K562 (cell line): ENCODE measurements around the gene OLIG2. TPM values are rescaled to one million over a fixed set of nuclear protein-coding genes. Genes with fewer than 3 reads are reported as not detected.
A peak's percentile ranks its signal among the peaks of the same experiment; 100 is the strongest.

Source experiments
- ATAC-seq: fragments of 200-7000 bp; cut with Tn5 transposase; 3 replicates; pipeline ENCODE4 v1.9.1; 2020; ENCODE audit warnings: moderate library complexity
- BruUV-seq: library from RNA; stranded (reverse); fragments of 400-500 nt; replicated peaks from 2 replicates; lab custom pipeline; 2021; lab: Mats Ljungman, UMichigan
- CTCF ChIA-PET: fragments of 300-600 bp; formaldehyde crosslinking; extraction: SDS; loops from one replicate; lab custom pipeline; 2021; ENCODE audit warnings: low intra/inter-chr PET ratio; lab: Yijun Ruan, JAX
- POLR2A ChIA-PET: fragments of 300-600, 350-650 bp; sonication (Branson Sonifier 250); formaldehyde crosslinking; extraction: SDS; loops from one replicate; lab custom pipeline; 2021; ENCODE audit warnings: antibody characterized with exemption, inconsistent platforms; lab: Yijun Ruan, JAX
- DNase-seq, 4 experiments: peaks; one replicate each; pipeline versions ENCODE4 v3.0.0 to v3.0.0-alpha.2; 2011 to 2018; ENCODE audit warnings: low spot score in 3 of 4, mixed read lengths in 3 of 4; ENCODE audit errors: extremely low read depth in 1 of 4
- FAIRE-seq: peaks from 2 replicates; lab custom pipeline; 2011; peaks lifted over from hg19 to GRCh38; lab: Jason Lieb, UNC
- H2AFZ ChIP-seq: 2 replicates; pipeline ENCODE4 v1.6.0; 2011; ENCODE audit warnings: low read depth, low read length, control low read depth, inconsistent platforms
- H3K27ac ChIP-seq: fragments of 200-600 bp; 3 replicates; pipeline ENCODE4 v1.8.0; 2011; ENCODE audit warnings: low read depth, mild to moderate bottlenecking, control low read depth, inconsistent platforms, low read length, moderate library complexity, mixed read lengths; ENCODE audit errors: extremely low read depth
- H3K27me3 ChIP-seq, 2 experiments: fragments of 300-600 bp in 1 of 2; 2 replicates in 1 of 2; 3 replicates in 1 of 2; pipeline versions ENCODE4 v1.6.0 to v1.8.0; 2011; ENCODE audit warnings: inconsistent platforms in 2 of 2, low read length in 2 of 2, mild to moderate bottlenecking in 1 of 2, mixed read lengths in 1 of 2, moderate library complexity in 1 of 2; ENCODE audit not compliant: control insufficient read depth in 2 of 2, insufficient read depth in 2 of 2
- H3K36me3 ChIP-seq: fragments of 300-600 bp; 3 replicates; pipeline ENCODE4 v1.8.0; 2011; ENCODE audit warnings: mild to moderate bottlenecking, low read length, inconsistent platforms; ENCODE audit not compliant: control insufficient read depth, insufficient read depth
- H3K4me1 ChIP-seq, 2 experiments: fragments of 200-600 bp in 1 of 2; replicated peaks in 1 of 2; 2 replicates in 1 of 2; 3 replicates in 1 of 2; pipeline versions ENCODE4 v1.5.1 to v1.8.0; 2011; ENCODE audit warnings: inconsistent platforms in 2 of 2, low read length in 2 of 2, mild to moderate bottlenecking in 1 of 2, mixed read lengths in 1 of 2, moderate library complexity in 1 of 2; ENCODE audit not compliant: control insufficient read depth in 2 of 2, insufficient read depth in 2 of 2
- H3K4me2 ChIP-seq: 2 replicates; pipeline ENCODE4 v1.6.1; 2011; ENCODE audit warnings: low read length, control low read depth, inconsistent platforms, mixed read lengths; ENCODE audit not compliant: insufficient read depth
- H3K4me3 ChIP-seq: fragments of 200-600 bp; sonication (generic), shearing (Covaris generic); 2 replicates; pipeline ENCODE4 v1.5.1; 2016; ENCODE audit warnings: control low read depth, inconsistent platforms
- H3K79me2 ChIP-seq: fragments of 200-600 bp; 3 replicates; pipeline ENCODE4 v1.8.0; 2011; ENCODE audit warnings: low read length, inconsistent platforms; ENCODE audit not compliant: control insufficient read depth, insufficient read depth
- H3K9ac ChIP-seq, 2 experiments: 2 replicates each; pipeline versions ENCODE4 v1.6.0 to v1.6.1; 2011; ENCODE audit warnings: low read depth in 2 of 2, low read length in 2 of 2, control low read depth in 1 of 2, inconsistent platforms in 1 of 2, mild to moderate bottlenecking in 1 of 2, mixed read lengths in 1 of 2; ENCODE audit not compliant: insufficient read depth in 1 of 2
- H3K9me1 ChIP-seq: one replicate; pipeline ENCODE4 v1.6.0; 2011; ENCODE audit warnings: inconsistent platforms, mild to moderate bottlenecking, low read length, moderate library complexity; ENCODE audit not compliant: control insufficient read depth, insufficient read depth
- H3K9me3 ChIP-seq: replicated peaks from 2 replicates; pipeline ENCODE4 v1.5.1; 2011; ENCODE audit warnings: low read depth, low read length, inconsistent platforms; ENCODE audit not compliant: control insufficient read depth, insufficient read depth
- H4K20me1 ChIP-seq: replicated peaks from 2 replicates; pipeline ENCODE4 v1.6.1; 2011; ENCODE audit warnings: low read length, inconsistent platforms, mixed read lengths; ENCODE audit not compliant: control insufficient read depth, insufficient read depth
- FOXA1 ChIP-seq: fragments of 450-650 bp; IDR thresholded peaks from 2 replicates; pipeline ENCODE4 v1.6.1; 2016; ENCODE audit warnings: mild to moderate bottlenecking, borderline replicate concordance
- HDAC1 ChIP-seq, 2 experiments: fragments of 450-650 bp; IDR thresholded peaks; 2 replicates each; pipeline ENCODE4 v1.6.1; 2016 to 2017; ENCODE audit warnings: inconsistent platforms in 1 of 2, mild to moderate bottlenecking in 1 of 2, moderate library complexity in 1 of 2
- IFI16 ChIP-seq: fragments of 250-450 bp; sonication (Bioruptor Pico); IDR thresholded peaks from 2 replicates; pipeline ENCODE4 v2.1.2; 2022; ENCODE audit warnings: mild to moderate bottlenecking, inconsistent platforms
- NFE2L1 ChIP-seq: fragments of 450-650 bp; IDR thresholded peaks from 2 replicates; pipeline ENCODE4 v1.6.1; 2016; ENCODE audit warnings: missing genetic modification characterization, low read depth, mild to moderate bottlenecking, missing compliant biosample characterization, moderate library complexity, borderline replicate concordance
- TGIF2 ChIP-seq: sonication (generic); formaldehyde crosslinking; IDR thresholded peaks from 2 replicates; pipeline ENCODE4 v1.8.1; 2022; ENCODE audit warnings: mild to moderate bottlenecking, missing genetic modification reagents, moderate library complexity
- YBX1 ChIP-seq: fragments of 450-650 bp; IDR thresholded peaks from 2 replicates; pipeline ENCODE4 v1.7.1; 2016; ENCODE audit warnings: mild to moderate bottlenecking
- ZNF589 ChIP-seq: fragments of 200-800 bp; sonication (Bioruptor generic); IDR thresholded peaks from 2 replicates; pipeline ENCODE4 v1.6.1; 2016; ENCODE audit warnings: low read depth, missing genetic modification characterization, missing compliant biosample characterization
- ZNF717 ChIP-seq: fragments of 250-450 bp; sonication (Bioruptor Pico); IDR thresholded peaks from 2 replicates; pipeline ENCODE4 v1.5.0; 2021
- WGBS: fragments of 100-300 bp; shearing (Covaris generic); methylation state at CpG from one replicate; pipeline ENCODE4 v1.1.6; 2016; ENCODE audit warnings: low coverage, mixed read lengths; ENCODE audit not compliant: insufficient coverage; ENCODE audit errors: missing lambda C conversion rate; 5-methylcytosine and 5-hydroxymethylcytosine counted together
- in situ Hi-C: fragments of 300-500 bp; cut with MboI; formaldehyde crosslinking; loops from 4 replicates; pipeline ENCODE4 v1.15.0; 2018; ENCODE audit warnings: inconsistent platforms, mixed read lengths
- intact Hi-C: fragments of 100-400 bp; cut with micrococcal nuclease; formaldehyde crosslinking; loops from 2 replicates; pipeline ENCODE4 v1.14.2; 2022
- polyA plus RNA-seq, 8 experiments: library from polyadenylated mRNA; depleted of rRNA in 4 of 8; stranded (reverse) in 5 of 8; unstranded in 3 of 8; fragments of >200 nt; fragmentation: Nextera tagmentation in 2 of 8; fragmentation: Illumina TruSeq in 1 of 8; extraction: Ambion mirVana in 2 of 8; extraction: Trizol in 1 of 8; gene quantifications; 2 replicates each; pipeline versions ENCODE4 v1.2.1 to v1.2.3, GENCODE V29; 2011 to 2014; ENCODE audit warnings: inconsistent platforms in 1 of 8, missing spikeins in 1 of 8
- total RNA-seq, 7 experiments: library from RNA; depleted of rRNA in 6 of 7; stranded (reverse); fragments of >200 nt in 6 of 7; fragmentation: Illumina TruSeq in 2 of 7; extraction: Trizol in 2 of 7; gene quantifications; 2 replicates each; pipeline versions ENCODE4 v1.2.1 to v1.2.3, GENCODE V29; 2011 to 2021; ENCODE audit warnings: low replicate concordance in 1 of 7
- TF ChIP-seq, protein P1 (sequence below): IDR thresholded peaks from 2 replicates; pipeline ENCODE4 v1.6.1; 2016; ENCODE audit warnings: missing genetic modification characterization, missing compliant biosample characterization
- TF ChIP-seq, protein P2 (sequence below): fragments of 250-450 bp; sonication (Bioruptor Pico); IDR thresholded peaks from 2 replicates; pipeline ENCODE4 v1.8.0; 2021; ENCODE audit warnings: borderline replicate concordance, mild to moderate bottlenecking, moderate library complexity; ENCODE audit not compliant: poor library complexity, severe bottlenecking

OLIG2 gene
- total and polyA plus RNA-seq, 9 of the 15 experiments (the other 6 are each of a cell fraction or from before 2014, with no cell fraction given), result not detected

DNA sequence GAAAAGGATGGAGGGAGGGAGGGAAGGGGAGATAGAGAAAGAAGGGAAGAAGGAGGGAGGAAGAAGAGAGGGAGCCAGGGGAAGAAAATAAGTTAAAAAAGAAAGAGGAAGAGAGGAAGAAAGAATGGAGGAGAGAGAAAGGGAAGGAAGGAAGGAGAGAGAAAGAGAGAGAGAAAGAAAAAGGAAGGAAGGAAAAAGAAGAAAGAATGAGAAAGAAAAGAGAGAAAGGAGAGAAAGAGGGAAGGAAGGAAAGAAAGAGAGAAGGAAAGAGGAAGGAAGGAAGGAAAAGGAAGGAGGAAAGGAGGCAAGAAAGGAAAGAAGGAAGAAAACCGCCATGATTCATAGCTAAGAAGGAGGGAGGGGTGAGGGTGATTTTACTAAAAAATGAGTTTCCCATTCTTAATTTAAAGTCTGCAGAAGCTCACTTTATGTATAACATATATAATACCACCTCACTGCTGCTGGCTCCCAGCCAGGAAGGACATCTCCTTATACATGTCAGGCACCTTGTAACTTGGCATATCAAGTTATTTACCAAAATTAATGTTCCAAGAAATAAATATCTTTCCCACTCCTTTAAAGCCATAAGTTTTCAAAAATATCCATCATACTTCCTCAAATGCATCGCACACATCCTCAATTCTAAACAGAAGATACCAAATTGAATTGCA, 46.0 kb upstream of the OLIG2 start (continued):
- TF ChIP-seq, protein P1, sequence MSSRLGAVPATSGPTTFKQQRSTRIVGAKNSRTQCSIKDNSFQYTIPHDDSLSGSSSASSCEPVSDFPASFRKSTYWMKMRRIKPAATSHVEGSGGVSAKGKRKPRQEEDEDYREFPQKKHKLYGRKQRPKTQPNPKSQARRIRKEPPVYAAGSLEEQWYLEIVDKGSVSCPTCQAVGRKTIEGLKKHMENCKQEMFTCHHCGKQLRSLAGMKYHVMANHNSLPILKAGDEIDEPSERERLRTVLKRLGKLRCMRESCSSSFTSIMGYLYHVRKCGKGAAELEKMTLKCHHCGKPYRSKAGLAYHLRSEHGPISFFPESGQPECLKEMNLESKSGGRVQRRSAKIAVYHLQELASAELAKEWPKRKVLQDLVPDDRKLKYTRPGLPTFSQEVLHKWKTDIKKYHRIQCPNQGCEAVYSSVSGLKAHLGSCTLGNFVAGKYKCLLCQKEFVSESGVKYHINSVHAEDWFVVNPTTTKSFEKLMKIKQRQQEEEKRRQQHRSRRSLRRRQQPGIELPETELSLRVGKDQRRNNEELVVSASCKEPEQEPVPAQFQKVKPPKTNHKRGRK (tag), result peak; percentile 96

DNA sequence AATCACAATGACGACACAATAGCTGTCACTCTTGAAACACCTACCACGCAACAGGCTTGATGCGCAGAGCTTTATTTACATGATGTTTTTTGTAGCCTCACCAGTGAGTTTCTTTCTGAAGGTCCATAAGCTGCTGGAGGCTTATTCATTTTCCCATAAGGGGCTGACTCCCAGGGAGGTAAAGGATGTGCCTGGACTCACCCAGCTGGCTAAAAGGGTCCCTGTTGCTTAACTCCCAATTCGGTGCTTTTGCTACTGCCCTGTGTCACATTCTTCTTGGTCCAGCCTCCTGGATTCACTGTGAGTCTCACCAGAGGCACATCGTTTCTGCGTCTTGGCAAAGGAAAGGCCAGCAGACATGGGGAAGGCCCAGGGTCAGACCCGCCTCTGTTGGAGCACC, 44.6 kb upstream of the OLIG2 start:
- no peak for FAIRE-seq
- in situ Hi-C loops, result no loop called here
- TF ChIP-seq TGIF2 (no peak), IFI16 (no peak), YBX1 (no peak), NFE2L1 (tag) (no peak), ZNF717 (CRISPR knock-in tag) (no peak), FOXA1 (no peak), ZNF589 (CRISPR knock-in tag) (no peak), HDAC1 (IDR thresholded peaks at IDR 0.05) (no peak)
- TF ChIP-seq, protein P2, sequence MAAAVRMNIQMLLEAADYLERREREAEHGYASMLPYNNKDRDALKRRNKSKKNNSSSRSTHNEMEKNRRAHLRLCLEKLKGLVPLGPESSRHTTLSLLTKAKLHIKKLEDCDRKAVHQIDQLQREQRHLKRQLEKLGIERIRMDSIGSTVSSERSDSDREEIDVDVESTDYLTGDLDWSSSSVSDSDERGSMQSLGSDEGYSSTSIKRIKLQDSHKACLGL, result no peak

More for the DNA sequence above, 44.6 kb upstream of the OLIG2 start:
- Histone ChIP-seq H3K9me1 (no peaks in the 10 kb centered on the region), H3K27ac (no peak overlapping the region), H3K9me3 (no peaks in the 10 kb centered on the region), H3K79me2 (no peaks in the 10 kb centered on the region), H3K9ac (no peak overlapping the region), H3K27me3 (peaks cover 30 to 41% of the 10 kb centered on the region in 2 experiments), H4K20me1 (no peaks in the 10 kb centered on the region), H3K4me2 (no peak overlapping the region), H2AFZ (no peak overlapping the region), H3K4me1 (no peaks in the 10 kb centered on the region), H3K4me3 (no peak overlapping the region), H3K36me3 (no peaks in the 10 kb centered on the region)
- no TSS peak for BruUV-seq
- intact Hi-C loops, result no loop called here
- POLR2A ChIA-PET, result no interaction called here
- CTCF ChIA-PET, result no interaction called here
- no peak for ATAC-seq
- no peak for DNase-seq
- WGBS, result 2% methylated on average over 7 of the region's 7 CpGs
